Chondrocyte (in vitro differentiated cells): ENCODE measurements around the gene SPI1. TPM values are rescaled to one million over a fixed set of nuclear protein-coding genes. Genes with fewer than 3 reads are reported as not detected.

ENCODE experiments used
- DNase-seq: peaks from one replicate; pipeline ENCODE4 v3.0.0; 2021; ENCODE audit warnings: mixed read lengths, low spot score
- H3K27ac Mint-ChIP-seq: one replicate; pipeline ENCODE4 v1.8.0; 2021; ENCODE audit warnings: mild to moderate bottlenecking, moderate library complexity, mixed read lengths; ENCODE audit not compliant: unreplicated experiment
- H3K27me3 Mint-ChIP-seq: 2 replicates; pipeline ENCODE4 v1.8.0; 2021; ENCODE audit warnings: low read depth, mixed read lengths
- H3K36me3 Mint-ChIP-seq: 2 replicates; pipeline ENCODE4 v1.8.0; 2021; ENCODE audit warnings: low read depth, mixed read lengths
- H3K4me1 Mint-ChIP-seq: 2 replicates; pipeline ENCODE4 v1.8.0; 2021; ENCODE audit warnings: low read depth, mild to moderate bottlenecking, mixed read lengths
- H3K4me3 Mint-ChIP-seq: one replicate; pipeline ENCODE4 v1.8.0; 2021; ENCODE audit warnings: mild to moderate bottlenecking, moderate library complexity, mixed read lengths; ENCODE audit not compliant: unreplicated experiment
- H3K9me3 Mint-ChIP-seq: 2 replicates; pipeline ENCODE4 v1.8.0; 2021; ENCODE audit warnings: low read depth, mixed read lengths
- total RNA-seq: library from RNA; stranded (reverse); gene quantifications from 3 replicates; pipeline ENCODE4 v1.2.1, GENCODE V29; 2021
- TF ChIP-seq, protein P1 (sequence below): fragments of 200-600 bp; sonication (generic); IDR thresholded peaks from 2 replicates; pipeline ENCODE4 v1.5.0; 2021; ENCODE audit warnings: antibody characterized with exemption, mild to moderate bottlenecking, moderate library complexity

Gene SPI1
- total RNA-seq, 1 donor from 2014 or later = not detected

DNA sequence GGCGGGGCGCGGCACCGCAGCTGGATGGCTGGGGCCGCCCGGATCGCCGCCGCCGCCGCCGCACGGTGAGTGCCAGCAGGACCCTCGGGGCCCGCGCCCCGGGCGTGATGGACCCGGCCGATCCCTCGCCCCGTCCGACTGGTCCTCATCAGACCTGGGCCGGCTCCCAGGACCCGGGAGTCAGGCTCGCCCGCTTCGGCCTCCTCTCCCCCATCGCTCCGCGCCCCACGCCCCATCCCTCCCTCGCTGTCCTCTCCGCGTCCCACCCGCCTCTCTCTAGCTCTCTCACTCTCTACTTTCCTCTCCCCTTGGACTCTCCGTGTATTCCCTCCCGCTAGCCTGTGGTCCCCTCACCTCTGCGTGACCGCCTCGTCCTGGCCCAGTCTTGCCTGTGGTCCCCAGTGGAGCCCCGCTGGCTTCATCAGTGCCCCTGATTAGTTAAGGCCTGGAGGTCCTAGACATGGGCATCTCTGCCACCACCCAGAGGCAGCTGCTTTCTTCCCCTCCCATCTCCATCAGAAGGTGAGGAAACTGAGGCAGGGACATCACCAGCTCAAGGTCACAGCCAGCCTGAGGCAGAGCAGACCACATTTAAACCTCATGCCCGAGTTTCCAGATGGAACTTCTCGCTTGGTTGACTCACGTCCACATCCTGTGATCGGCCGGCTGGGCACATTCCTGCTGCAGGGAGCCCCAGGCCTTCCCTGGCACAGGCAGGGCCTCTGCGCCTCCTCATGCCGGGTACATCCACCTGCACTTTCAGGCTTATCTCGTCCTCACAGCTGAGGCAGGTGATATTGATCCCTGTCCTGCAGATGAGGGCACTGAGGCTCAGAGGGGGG is 30.5 kb upstream of the SPI1 start:
- TF ChIP-seq, protein P1, sequence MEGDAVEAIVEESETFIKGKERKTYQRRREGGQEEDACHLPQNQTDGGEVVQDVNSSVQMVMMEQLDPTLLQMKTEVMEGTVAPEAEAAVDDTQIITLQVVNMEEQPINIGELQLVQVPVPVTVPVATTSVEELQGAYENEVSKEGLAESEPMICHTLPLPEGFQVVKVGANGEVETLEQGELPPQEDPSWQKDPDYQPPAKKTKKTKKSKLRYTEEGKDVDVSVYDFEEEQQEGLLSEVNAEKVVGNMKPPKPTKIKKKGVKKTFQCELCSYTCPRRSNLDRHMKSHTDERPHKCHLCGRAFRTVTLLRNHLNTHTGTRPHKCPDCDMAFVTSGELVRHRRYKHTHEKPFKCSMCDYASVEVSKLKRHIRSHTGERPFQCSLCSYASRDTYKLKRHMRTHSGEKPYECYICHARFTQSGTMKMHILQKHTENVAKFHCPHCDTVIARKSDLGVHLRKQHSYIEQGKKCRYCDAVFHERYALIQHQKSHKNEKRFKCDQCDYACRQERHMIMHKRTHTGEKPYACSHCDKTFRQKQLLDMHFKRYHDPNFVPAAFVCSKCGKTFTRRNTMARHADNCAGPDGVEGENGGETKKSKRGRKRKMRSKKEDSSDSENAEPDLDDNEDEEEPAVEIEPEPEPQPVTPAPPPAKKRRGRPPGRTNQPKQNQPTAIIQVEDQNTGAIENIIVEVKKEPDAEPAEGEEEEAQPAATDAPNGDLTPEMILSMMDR = peak; percentile 15

DNA sequence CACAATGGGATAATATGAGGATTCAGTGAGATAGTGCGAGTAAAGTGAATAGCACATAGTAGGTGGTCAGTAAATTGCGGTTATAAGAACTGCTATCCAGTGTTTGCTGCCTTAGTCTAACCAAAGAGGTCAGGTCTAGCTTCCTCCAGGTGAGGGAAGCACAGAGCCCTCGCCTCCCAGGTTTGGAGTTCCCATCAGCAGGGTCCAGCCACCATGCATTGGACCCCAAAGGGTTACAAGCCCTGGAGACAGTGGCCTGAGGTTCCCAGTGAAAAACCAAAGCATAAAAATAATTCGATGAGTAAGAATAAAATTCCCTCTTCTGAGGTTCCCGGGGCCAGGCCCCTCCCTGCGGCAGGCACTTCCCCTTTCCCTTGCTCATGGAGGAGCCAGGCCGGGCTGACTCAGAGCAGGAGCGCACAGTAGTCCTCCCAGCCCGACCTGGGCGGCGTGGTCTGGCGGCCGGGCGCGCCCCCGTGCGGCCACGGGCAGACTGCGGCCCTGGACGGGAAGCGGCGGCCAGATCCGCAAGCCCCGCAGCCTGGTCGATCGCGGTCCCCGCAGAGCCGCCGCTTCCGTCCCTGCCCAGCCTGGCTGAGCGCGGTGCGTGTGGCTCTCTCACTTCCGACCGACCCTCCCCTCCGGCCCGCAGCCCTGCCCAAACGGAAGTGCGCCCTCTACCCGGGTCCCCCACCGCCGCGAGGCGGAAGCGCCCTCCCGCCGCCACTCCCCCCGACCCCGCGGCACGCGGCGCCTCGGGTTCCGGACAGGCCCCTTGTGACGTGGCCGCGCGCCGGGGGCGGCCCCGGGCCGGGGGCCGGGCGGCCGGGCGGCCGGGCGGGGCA is 29.6 kb upstream of the SPI1 start, which contains the start of gene SLC39A13:
TSS of gene SLC39A13 (plus strand) at position 845 of the 845 bp plus-strand sequence. CDS start 1,505 bp downstream, outside the sequence.
- Mint-ChIP-seq H3K36me3 (no peaks in the 10 kb centered on the region), H3K9me3 (no peaks in the 10 kb centered on the region), H3K27me3 (no peaks in the 10 kb centered on the region), H3K4me1 (peaks cover 26% of the 10 kb centered on the region), H3K27ac (peak within 1 kb of the TSS; percentile 99), H3K4me3 (peak within 1 kb of the TSS; percentile 98)
- TF ChIP-seq, protein P1 = peak; percentile 94
- DNase-seq = peak; percentile 98

More for the DNA sequence above, 30.5 kb upstream of the SPI1 start:
- no peaks in the 10 kb centered on the region for H3K27me3 Mint-ChIP-seq
- peak overlapping the region; percentile 98 for H3K4me3 Mint-ChIP-seq
- peak; percentile 93 for DNase-seq
- peaks cover 33% of the 10 kb centered on the region for H3K4me1 Mint-ChIP-seq
- H3K27ac Mint-ChIP-seq = peak overlapping the region; percentile 99
- no peaks in the 10 kb centered on the region for H3K9me3 Mint-ChIP-seq
- peaks cover 4% of the 10 kb centered on the region for H3K36me3 Mint-ChIP-seq

DNA sequence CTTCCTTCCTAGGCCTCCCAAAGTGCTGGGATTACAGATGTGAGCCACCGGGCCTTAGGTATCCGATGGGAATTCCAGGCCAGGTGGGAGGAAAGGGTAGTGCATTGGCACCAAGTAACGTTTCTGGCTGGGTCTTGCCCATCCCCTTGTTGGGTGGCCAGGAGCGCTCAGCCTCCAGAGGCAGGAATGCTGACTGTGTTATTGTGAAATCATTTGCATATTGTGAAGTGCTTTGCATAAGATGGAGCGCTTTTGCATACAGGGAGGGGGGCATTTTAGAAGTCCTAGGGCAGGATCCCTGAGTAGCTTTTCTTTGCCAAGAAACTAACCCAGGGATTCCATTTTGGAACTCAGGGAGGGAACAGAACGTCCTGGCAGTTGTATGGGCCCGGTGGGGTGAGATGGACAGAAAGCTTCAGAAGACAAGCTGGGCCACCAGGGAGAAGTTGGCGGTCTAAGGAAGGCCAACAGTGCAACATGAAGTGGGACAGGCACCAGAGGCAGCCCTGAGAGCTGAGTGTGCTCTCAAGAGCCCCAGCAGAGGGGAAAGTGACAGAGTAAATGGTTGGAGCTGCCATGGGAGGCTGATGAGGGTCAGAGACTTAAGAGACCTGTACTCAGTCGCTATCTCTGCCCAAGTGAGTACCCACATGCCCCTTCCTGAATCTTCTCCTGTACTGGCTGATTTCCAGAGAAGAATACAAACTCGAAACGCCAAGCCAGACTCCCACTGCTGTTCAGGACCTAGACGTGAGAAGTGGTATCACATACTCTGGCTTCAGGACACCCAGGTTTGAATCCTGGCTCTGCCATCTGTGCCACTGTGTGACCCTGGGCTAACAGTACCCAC is 28.8 kb upstream of the SPI1 start:
- TF ChIP-seq, protein P1 = no peak
- H3K27me3 Mint-ChIP-seq = no peaks in the 10 kb centered on the region
- peak overlapping the region; percentile 85 for H3K4me3 Mint-ChIP-seq
- no peaks in the 10 kb centered on the region for H3K36me3 Mint-ChIP-seq
- H3K27ac Mint-ChIP-seq = peak overlapping the region; percentile 97
- H3K4me1 Mint-ChIP-seq = peaks cover 26% of the 10 kb centered on the region
- no peaks in the 10 kb centered on the region for H3K9me3 Mint-ChIP-seq
- no peak for DNase-seq

DNA sequence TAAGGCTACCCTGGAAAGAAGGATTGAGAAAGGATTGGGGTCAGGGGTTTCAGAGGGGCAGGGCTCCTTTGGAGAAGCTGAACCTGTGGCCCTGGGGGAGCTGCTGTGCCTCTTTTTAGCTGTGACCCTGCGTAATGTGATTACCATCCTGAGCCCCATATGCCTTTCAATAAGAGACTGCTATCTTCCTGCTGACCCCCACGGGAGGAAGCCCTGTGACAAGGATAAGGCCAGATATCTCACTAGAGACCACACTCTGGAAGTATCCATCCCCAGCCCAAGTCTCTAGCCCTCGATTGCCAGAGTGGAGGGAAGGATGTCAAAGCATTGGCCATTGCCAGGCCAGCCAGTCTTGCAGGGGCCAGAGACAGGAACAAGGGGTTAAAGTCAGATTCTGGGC is 25.2 kb upstream of the SPI1 start:
- Mint-ChIP-seq H3K27me3 (no peaks in the 10 kb centered on the region), H3K4me1 (peaks cover 20% of the 10 kb centered on the region), H3K9me3 (no peaks in the 10 kb centered on the region), H3K36me3 (no peaks in the 10 kb centered on the region), H3K4me3 (no peak overlapping the region), H3K27ac (no peak overlapping the region)
- no peak for DNase-seq
- TF ChIP-seq, protein P1 = no peak
